Measurements from ENCODE around the gene NACC1. TPM values are rescaled to one million over a fixed set of nuclear protein-coding genes. Genes with fewer than 3 reads are reported as not detected.

NACC1 gene
- total RNA-seq = 10 to 100 TPM in 5 of 6 donors, 1 to 10 TPM in 1; 9.8 to 25.3 (median 14.1) TPM
- 10 to 100 TPM in 1 of 2 donors, 1 to 10 TPM in 1; 7.0 to 19.8 TPM for polyA plus RNA-seq

- peaks cover 4 to 18% (median 4%) of the 10 kb centered on the region in 3 donors for H3K4me1 ChIP-seq
- WGBS, 2 donors = 3 to 5% methylated on average over 44 to 65 of the region's 65 CpGs
- intact Hi-C loops (cut with DNase I) = no loop called here
- peaks cover 0 to 5% (median 0%) of the 10 kb centered on the region in 3 donors for H3K36me3 ChIP-seq
- H3K27ac ChIP-seq = peak within 1 kb of the TSS in 3 of 4 donors; percentile 48 to 68 (median 68)
- H3K4me3 ChIP-seq = peak within 1 kb of the TSS; percentile 74 to 99 (median 98)
- no peak for TF ChIP-seq CTCF (IDR thresholded peaks at IDR 0.05)
- no peaks in the 10 kb centered on the region for H3K27me3 ChIP-seq
- ATAC-seq (peak; percentile 92 to 96 (median 95)), FAIRE-seq (no peak), DNase-seq (peak; percentile 85 to 96 (median 92))
- no peaks in the 10 kb centered on the region for H3K9me3 ChIP-seq
Observed at GRCh38 chr19:13117772-13118423, at the start of gene NACC1. Gene NACC1, plus strand, starts transcription at chr19:13118264. Its CDS starts 16,944 bp downstream, at chr19:13135208.

- no peak for TF ChIP-seq CTCF (IDR thresholded peaks at IDR 0.05)
- Histone ChIP-seq H3K36me3 (peaks cover 0 to 7% (median 0%) of the 10 kb centered on the region in 3 donors), H3K27ac (no peak overlapping the region), H3K4me1 (peaks cover 14 to 20% (median 14%) of the 10 kb centered on the region in 3 donors), H3K4me3 (no peak overlapping the region), H3K27me3 (no peaks in the 10 kb centered on the region), H3K9me3 (no peaks in the 10 kb centered on the region)
- no peak for FAIRE-seq
- peak in 2 of 6 donors; percentile 25 to 57 for DNase-seq
- intact Hi-C loops (cut with DNase I) = loop anchor here in 1 of 3 donors (10.0 kb wide), 1 partner anchor 85 kb away; no protein-coding TSS in a partner anchor
- WGBS, 2 donors = 27 to 31% methylated on average over 19 to 20 of the region's 20 CpGs
- ATAC-seq = peak; percentile 25 to 67 (median 61)
Observed at GRCh38 chr19:13069415-13070359, 48.4 kb upstream of the NACC1 start.

GRCh38 chr19:13070425-13071140, 47.5 kb upstream of the NACC1 start:
- DNase-seq = peak in 1 of 6 donors; percentile 53
- no peak for FAIRE-seq
- Histone ChIP-seq H3K4me1 (peaks cover 14 to 20% (median 14%) of the 10 kb centered on the region in 3 donors), H3K27me3 (no peaks in the 10 kb centered on the region), H3K9me3 (no peaks in the 10 kb centered on the region), H3K27ac (no peak overlapping the region), H3K4me3 (no peak overlapping the region), H3K36me3 (peaks cover 0 to 7% (median 0%) of the 10 kb centered on the region in 3 donors)
- WGBS, 2 donors = 92% methylated on average over 32 of the region's 32 CpGs
- no peak for TF ChIP-seq CTCF (IDR thresholded peaks at IDR 0.05)
- intact Hi-C loops (cut with DNase I) = no loop called here
- ATAC-seq = no peak

- intact Hi-C loops (cut with DNase I) = no loop called here
- no peak for ATAC-seq
- no peak for DNase-seq
- Histone ChIP-seq H3K4me3 (no peak overlapping the region), H3K4me1 (peaks cover 14 to 20% (median 14%) of the 10 kb centered on the region in 3 donors), H3K9me3 (no peaks in the 10 kb centered on the region), H3K27ac (no peak overlapping the region), H3K27me3 (no peaks in the 10 kb centered on the region), H3K36me3 (peaks cover 0 to 7% (median 0%) of the 10 kb centered on the region in 3 donors)
- 68 to 71% methylated on average over 9 of the region's 9 CpGs for WGBS, 2 donors
- no peak for FAIRE-seq
- no peak for TF ChIP-seq CTCF (IDR thresholded peaks at IDR 0.05)
Observed at GRCh38 chr19:13071444-13072187, 46.4 kb upstream of the NACC1 start.
